Caki2 (cell line): ENCODE data around the gene P2RY6. TPM values are rescaled to one million over a fixed set of nuclear protein-coding genes. Genes with fewer than 3 reads are reported as not detected.

Experiments
- DNase-seq: peaks from one replicate; pipeline ENCODE4 v3.0.0-alpha.2; 2015; ENCODE audit warnings: low read depth
- in situ Hi-C: cut with HindIII; loops from 2 replicates; pipeline ENCODE4 v1.10.0; 2016; ENCODE audit warnings: low sequenced_read_pairs, low pct_unique_long_range_greater_than_20kb, mixed read lengths
- total RNA-seq: library from RNA; depleted of rRNA; stranded (reverse); fragments of >200 nt; shearing (Covaris generic); gene quantifications from 2 replicates; pipeline ENCODE4 v1.2.3, GENCODE V29; 2014; ENCODE audit warnings: low replicate concordance; rRNA removed

P2RY6 gene
- total RNA-seq, 1 experiment from 2014 or later: not detected

DNA sequence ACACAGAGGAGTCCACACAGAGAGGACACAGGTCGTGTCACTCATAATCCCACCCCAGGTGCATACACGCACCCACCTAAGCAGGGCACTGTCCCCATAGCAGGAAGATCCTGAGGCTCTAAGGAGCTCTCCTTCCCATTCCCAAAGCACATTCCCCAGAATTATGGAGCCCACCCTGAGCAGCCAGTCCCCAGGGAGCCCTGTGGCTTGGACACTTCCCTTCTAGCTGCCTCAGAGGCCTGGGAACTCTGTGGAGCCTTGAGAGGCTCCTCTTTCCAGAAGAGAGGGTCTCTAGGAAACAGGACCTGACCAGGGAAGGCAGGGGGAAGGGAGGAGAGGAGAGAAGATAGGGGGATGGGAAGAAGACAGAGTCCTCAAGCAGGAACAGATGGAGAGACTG is 65.7 kb downstream of the P2RY6 start:
- DNase-seq: no peak
- in situ Hi-C loops: no loop called here

DNA sequence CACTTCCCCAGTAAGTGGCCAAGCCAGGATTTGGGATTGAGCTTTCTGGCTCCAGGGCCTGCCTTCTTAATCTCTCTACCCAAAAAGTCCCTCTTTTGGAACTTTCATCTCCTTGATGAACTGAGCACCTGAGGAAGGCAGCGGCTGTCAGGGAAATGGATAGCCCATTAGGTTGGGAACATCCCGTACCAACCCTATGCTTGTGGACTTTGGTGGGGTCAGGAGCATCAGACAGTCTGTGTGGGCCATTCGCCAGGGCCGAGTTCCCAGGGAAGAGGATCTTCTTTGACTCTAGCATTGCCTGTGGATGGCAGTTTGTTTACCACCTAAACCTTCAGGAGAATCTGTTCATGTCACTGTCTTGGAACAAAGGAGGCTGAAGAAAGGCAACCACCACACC is 66.1 kb downstream of the P2RY6 start:
- in situ Hi-C loops: no loop called here

DNA sequence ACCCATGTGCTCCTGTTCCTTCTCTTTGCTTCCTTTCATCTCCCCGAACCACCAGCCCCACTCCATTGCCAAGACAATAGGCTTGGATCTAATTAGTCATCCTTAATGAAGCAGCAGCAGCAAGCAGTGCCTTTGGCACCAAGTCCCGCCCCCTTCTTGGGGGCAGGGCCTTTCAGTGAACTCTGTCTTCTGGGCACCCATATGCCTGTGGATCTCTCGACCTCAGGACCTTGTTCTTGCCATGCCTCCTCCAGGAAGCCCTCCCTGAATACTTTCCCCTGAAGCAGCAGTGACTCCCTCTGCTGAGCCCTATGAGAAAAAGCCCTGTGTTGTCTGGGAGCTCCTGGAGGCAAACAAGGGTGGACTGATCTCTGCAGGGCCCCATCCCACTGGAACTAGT is 68.0 kb downstream of the P2RY6 start:
- no peak for DNase-seq
- in situ Hi-C loops: no loop called here

More for the DNA sequence above, 66.1 kb downstream of the P2RY6 start:
- DNase-seq: no peak

DNA sequence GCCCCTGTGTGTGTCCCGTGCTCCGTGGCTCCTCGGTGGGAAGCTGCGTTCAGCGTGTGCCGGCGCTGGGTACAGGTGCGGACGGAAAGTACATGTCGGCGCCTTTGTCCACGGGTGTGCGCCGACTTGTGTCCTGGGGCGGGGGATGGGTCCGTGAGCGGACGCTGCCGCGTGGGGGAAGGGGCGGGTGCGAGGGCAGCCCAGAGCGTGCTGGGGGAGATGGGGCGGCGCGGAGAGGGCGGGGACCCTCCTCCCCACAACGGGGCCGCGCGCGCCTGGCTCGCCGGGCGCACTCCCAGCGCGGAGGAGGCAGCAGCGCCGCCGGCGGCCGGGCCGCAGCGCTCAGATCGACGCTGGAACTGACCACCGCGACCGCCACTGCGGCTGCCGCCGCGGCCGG is 70.5 kb downstream of the P2RY6 start:
- in situ Hi-C loops: no loop called here
- no peak for DNase-seq

DNA sequence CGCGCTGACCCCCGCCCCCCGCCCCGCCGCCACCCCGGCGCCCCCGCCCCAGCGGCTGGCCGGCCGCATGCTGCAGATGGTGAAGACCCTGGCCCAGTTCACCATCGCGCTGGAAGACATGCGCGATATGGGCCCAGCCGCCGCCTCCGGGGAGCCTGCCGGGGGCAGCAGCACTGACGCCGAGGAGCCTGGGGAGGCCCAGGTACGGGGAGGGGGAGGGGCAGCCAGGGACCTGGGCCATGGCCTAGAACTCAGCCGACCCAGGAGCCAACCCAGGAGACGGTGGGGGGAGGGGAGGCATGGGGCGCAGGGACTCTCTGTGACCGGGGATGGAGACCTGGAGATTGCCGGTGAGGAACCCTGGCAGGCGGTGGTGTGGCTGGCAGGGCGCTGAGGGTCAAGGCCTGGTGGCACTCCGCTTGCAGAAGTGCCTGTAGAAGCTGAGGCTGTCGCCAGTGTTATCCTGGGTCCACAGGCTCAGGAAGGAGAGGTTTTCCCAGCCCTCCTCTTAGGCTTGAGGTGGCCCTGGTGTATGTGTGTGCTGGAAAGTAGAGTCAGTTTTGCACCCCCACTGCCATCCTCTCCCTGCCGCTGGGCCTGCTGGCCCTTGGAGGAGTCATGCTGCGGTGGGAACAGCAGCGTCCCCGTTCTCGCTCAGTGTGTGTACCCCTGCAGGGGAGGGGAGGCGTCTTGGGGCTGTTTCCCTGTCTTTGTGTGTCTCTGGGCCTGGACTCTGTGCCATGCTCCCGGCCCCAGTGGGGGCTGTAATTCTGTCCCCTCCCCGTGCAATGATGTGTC is 71.1 kb downstream of the P2RY6 start:
- no peak for DNase-seq
- in situ Hi-C loops: no loop called here

DNA sequence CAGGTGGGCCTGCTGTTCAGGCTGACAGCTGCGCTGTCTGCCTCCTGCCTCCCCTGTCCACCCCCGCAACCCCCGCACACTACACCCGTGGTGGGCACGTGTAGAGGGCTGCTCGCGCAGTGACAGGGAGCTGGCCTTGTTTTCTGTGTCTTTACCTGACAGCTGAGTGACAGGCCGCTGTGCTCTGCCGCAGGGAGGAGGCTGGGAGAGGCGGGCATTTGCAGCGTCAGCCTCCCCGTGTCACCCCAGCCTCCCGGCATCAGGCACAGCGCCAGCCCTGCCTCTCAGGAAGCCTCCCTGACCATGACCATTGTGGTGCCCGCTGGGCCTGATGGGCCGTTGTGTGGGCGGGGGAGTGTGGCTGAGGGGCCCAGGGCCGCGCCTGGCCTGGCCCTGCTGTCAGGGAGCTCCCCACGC is 72.1 kb downstream of the P2RY6 start:
- no peak for DNase-seq
- in situ Hi-C loops: no loop called here

DNA sequence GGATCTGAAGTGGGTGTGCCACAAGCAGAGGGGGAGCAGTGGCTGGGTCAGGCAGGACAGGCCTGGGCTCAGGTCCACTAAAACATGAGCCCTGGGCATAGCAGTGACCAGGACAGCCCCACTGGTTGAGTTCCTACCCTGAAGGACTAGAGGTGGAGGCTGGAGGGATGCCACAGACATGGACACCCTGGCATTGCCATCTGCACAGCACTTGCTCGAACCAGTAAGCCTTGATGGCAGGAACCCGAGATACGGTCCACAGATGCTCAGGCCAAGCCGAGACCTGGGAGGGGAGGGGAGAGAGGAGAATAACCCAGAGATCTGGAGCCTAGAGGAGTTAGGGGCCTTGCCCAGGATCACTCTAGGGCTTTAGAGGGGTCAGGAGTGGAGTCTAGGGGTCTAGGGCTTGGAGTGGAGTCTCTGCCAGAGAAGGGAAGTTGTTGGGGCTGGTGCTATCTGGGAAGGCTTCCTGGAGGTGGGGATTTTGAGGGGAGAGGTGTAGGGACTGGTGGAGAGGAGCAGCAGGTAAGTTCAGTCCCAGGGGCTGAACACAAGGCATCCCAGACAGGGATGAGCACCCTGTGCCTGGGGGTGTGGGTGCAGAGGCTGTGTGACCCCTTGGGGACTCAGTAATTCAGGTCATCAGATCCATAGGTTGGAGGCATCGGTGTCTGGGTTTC is 73.5 kb downstream of the P2RY6 start:
- in situ Hi-C loops: no loop called here
- DNase-seq: no peak

DNA sequence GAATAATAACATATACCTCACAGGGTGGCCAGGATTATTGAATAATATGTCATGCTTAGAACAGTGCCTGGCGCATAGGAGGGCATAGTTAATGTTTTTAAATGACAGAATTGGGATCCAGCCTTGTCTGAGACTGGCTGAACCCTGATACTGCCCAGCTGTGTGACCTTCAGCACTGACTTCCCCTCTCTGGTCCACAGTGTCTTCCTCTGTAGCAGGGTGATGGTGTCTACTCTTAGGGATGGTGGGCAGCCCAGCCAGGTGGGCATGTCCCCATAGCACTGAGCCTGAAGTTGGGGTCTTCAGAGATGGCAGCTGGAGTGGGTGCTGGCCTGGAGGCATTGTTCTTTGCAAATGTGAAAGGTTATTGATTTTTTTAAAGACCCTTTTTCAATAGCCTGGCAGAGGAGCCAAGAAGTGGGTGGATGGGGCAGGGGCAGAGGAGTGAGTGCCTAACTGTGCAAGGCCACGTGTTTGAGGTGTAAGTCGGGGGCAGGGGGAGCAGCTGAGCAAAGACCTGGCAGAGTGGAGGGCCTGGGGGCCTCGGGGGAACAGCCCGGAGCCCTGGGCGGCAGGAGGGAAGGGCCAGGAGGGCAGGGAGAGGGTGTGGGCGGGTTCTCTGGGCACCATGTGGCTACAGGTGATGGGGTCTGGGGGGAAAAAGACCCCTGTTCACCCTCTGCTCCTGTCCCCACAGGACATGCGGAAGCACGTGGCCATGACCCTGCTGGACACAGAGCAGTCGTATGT is 74.2 kb downstream of the P2RY6 start:
- in situ Hi-C loops: no loop called here

DNA sequence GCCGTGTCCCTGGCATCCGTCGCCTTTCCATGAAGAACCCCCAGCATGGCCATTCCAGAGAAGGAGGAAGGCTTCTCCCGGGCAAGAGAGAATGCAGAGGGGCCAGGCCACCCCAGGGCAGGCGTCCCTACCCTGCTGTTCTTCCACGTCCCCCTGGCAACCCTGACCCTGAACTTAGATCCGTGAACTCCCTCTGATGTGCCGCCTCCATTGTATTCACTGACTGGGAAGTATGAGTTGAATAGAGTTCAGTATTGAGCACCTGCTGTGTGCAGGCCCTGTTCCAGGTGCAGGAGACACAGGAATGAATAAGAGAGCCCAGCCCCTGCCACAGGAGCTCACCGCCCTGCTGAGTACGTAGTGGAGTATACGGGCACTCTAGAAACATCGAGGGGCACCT is 74.9 kb downstream of the P2RY6 start:
- no peak for DNase-seq
- in situ Hi-C loops: no loop called here

More for the DNA sequence above, 74.2 kb downstream of the P2RY6 start:
- DNase-seq: no peak

Other genes starting within 250 kb of the P2RY6 start
- gene FCHSD2, start 130.0 kb upstream of the P2RY6 start, total RNA-seq: 1.8 and 4.4 TPM in 2 replicates
- gene P2RY2, start 54.1 kb upstream of the P2RY6 start, total RNA-seq: 0.47 TPM in 1 of 2 replicates, not detected in the other
- 3.9 and 6.0 TPM in 2 replicates for gene ARHGEF17, start 35.9 kb downstream of the P2RY6 start, total RNA-seq
- 2.5 and 3.8 TPM in 2 replicates for gene RELT, start 104.1 kb downstream of the P2RY6 start, total RNA-seq